ENCODE measurements around the gene TMEM184A.

TMEM184A gene

DNA sequence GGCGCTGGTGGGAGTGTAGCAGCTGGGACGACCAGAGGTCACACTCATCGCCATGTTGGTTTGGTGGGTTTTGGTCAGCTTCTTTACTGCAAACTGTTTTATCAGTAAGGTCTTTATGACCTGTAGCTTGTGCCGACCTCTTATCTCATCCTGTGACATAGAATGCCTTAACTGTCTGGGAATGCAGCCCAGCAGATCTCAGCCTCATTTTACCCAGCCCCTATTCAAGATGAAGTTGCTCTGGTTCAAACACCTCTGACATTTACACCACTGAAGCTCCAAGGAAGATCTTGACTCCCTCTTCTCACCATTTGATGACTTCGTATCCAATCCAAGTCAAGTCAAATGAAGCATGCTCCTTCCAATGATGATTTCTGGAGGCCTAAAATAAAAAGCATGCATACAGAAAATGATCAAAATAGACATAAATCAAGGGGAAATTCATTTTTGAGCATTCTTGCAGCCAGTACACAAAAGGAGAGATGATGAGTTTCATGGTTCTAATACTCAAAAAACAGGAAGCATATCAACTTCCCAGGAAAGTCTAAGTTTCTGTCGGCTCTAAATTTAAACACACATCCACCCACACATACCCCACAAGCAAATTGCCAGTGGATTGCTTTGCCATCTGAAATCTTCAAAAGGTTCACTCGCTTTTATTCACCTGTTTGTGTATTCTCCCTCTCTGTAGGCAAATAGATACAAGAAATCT, 16.3 kb upstream of the TMEM184A start:
- peaks cover 33% of the 10 kb centered on the region for H3K4me1 Mint-ChIP-seq
- peak overlapping the region; percentile 89 to 90 (median 89) for H3K4me3 Mint-ChIP-seq
- peak overlapping the region in 2 of 3 experiments; percentile 42 to 45 for H3K27ac Mint-ChIP-seq
- TF ChIP-seq, protein P1, sequence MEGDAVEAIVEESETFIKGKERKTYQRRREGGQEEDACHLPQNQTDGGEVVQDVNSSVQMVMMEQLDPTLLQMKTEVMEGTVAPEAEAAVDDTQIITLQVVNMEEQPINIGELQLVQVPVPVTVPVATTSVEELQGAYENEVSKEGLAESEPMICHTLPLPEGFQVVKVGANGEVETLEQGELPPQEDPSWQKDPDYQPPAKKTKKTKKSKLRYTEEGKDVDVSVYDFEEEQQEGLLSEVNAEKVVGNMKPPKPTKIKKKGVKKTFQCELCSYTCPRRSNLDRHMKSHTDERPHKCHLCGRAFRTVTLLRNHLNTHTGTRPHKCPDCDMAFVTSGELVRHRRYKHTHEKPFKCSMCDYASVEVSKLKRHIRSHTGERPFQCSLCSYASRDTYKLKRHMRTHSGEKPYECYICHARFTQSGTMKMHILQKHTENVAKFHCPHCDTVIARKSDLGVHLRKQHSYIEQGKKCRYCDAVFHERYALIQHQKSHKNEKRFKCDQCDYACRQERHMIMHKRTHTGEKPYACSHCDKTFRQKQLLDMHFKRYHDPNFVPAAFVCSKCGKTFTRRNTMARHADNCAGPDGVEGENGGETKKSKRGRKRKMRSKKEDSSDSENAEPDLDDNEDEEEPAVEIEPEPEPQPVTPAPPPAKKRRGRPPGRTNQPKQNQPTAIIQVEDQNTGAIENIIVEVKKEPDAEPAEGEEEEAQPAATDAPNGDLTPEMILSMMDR (IDR thresholded peaks at IDR 0.05; ENCODE audit: unreplicated experiment in 3 of 3) = no peak
- H3K27me3 Mint-ChIP-seq (ENCODE audit: low read depth) = no peaks in the 10 kb centered on the region
- no peaks in the 10 kb centered on the region for H3K9me3 Mint-ChIP-seq
- H3K36me3 Mint-ChIP-seq (ENCODE audit: low read depth) = peaks cover 13% of the 10 kb centered on the region

DNA sequence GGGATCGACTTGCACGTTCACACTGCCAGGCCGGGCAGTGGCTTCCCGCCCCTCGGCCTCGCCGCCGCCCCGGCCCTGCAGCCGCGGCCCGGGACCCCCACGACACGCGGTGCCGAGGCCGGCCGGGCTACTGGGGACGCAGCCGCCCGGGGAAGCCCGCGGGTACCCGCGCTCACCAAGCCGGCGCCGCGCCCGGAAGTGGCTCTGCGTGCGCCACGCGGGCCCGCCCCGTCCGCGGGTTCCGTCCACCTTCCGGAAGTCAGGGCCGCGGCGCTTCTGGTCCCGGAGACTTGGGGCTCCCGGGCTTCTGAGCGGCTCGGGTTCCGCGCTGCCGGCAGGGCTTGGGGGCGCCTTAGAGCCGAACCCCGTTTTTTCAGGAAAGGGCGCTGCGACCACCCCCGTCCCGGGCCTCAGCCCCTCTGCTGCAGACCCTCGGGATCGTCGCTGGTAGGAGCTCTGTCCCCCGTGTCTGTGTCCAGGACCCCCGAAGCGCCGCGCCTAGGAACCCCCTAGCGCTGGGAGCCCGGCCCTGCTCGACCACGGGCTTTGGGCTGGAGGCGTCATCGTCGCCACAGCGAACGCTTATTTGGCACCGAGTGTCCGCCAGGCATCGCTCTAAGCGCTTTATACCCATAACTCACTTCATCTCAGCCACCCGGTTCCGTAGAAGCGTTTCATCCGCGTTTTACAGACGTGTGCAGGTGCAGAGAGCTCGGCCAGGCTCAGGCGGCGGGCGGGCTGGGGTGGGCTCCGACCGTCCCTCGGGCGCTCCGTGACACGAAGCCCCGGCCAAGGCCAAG, 14.0 kb upstream of the TMEM184A start, which contains the start of gene PSMG3:
Gene PSMG3 (minus strand): TSS at position 200 of the 800 bp plus-strand sequence. CDS start 693 bp downstream, outside the sequence.
- Mint-ChIP-seq H3K27ac (peak within 1 kb of the TSS; percentile 87 to 97 (median 91)), H3K4me1 (peaks cover 39% of the 10 kb centered on the region), H3K4me3 (peak within 1 kb of the TSS; percentile 89 to 90 (median 89)), H3K27me3 (ENCODE audit: low read depth) (no peaks in the 10 kb centered on the region), H3K9me3 (no peaks in the 10 kb centered on the region), H3K36me3 (ENCODE audit: low read depth) (peaks cover 18% of the 10 kb centered on the region)
- TF ChIP-seq, protein P1 (IDR thresholded peaks at IDR 0.05; ENCODE audit: unreplicated experiment in 3 of 3) = peak; percentile 32 to 42 (median 35)

DNA sequence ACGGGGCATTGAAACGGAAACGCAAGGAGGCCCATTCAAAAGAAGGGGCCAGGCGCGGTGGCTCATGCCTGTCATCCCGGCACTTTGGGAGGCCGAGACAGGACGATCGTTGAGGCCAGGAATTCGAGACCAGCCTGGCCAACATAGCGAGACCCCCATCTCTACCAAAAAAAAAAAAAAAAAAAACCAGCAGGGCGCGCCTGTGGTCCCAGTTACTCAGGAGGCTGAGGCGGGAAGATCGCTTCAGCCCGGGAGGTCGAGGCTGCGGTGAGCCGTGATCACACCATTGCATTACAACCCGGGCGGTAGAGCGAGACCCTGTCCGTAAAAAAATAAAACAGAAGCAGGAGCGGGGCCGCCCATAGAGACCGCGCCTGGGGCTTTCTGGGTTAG, 13.4 kb upstream of the TMEM184A start:
- TF ChIP-seq, protein P1 (IDR thresholded peaks at IDR 0.05; ENCODE audit: unreplicated experiment in 3 of 3) = no peak
- Mint-ChIP-seq H3K36me3 (ENCODE audit: low read depth) (peaks cover 18% of the 10 kb centered on the region), H3K9me3 (no peaks in the 10 kb centered on the region), H3K4me1 (peaks cover 39% of the 10 kb centered on the region), H3K27me3 (ENCODE audit: low read depth) (no peaks in the 10 kb centered on the region), H3K4me3 (peak overlapping the region; percentile 84 to 89 (median 85)), H3K27ac (peak overlapping the region in 2 of 3 experiments; percentile 51 to 97)

DNA sequence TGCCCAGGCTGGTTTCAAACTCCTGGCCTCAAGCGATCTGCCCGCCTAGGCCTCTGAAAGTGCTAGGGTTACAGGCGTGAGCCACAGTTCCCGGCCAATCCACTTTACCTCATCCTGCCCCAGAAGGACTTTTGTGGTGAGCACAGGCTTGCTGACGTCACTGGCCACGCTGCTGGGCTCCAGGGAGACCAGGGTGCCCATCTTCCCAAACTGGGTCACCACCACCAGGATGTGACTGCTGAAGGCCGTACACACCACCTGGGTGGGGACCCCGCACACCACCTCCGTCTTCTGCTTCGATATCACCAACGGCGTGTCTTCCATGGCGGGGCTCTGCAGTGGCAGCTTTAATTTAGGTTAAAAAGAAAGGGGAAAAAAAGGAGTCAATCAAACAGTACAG, 13.0 kb upstream of the TMEM184A start:
- TF ChIP-seq, protein P1 (IDR thresholded peaks at IDR 0.05; ENCODE audit: unreplicated experiment in 3 of 3) = no peak
- no peaks in the 10 kb centered on the region for H3K9me3 Mint-ChIP-seq
- H3K27ac Mint-ChIP-seq = peak overlapping the region; percentile 49 to 97 (median 51)
- peaks cover 18% of the 10 kb centered on the region for H3K36me3 Mint-ChIP-seq (ENCODE audit: low read depth)
- peaks cover 39% of the 10 kb centered on the region for H3K4me1 Mint-ChIP-seq
- no peaks in the 10 kb centered on the region for H3K27me3 Mint-ChIP-seq (ENCODE audit: low read depth)
- peak overlapping the region; percentile 84 to 89 (median 85) for H3K4me3 Mint-ChIP-seq

DNA sequence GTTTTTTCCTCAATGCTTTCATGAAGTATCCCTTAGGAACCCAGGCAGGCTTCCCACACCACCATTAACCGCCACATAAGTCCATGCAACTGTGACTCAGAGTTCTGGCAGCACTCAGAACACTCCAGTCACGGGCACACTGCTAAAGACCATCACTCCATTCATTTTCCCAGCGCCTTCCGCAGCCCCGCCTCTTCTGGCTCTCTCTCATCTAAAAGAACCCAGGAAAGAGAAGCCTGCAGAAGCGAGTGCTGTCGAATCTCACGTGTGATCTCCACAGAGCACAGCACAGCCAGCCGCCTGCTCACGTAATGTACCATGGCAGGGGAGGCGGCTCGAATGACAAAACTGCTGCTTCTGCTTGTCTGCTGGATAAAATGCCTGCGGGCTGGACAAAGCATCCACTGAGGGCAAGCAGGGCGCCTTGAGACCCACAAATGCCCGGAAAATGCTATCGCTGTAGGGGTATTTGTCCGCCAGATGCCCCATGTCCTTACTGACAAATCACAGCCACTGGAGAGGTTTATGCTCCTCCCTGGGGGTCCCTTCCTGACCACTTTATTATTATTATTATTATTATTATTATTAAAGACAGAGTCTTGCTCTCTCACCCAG, 12.0 kb upstream of the TMEM184A start:
- H3K4me1 Mint-ChIP-seq = peaks cover 39% of the 10 kb centered on the region
- no peaks in the 10 kb centered on the region for H3K9me3 Mint-ChIP-seq
- H3K27ac Mint-ChIP-seq = peak overlapping the region; percentile 86 to 97 (median 97)
- H3K27me3 Mint-ChIP-seq (ENCODE audit: low read depth) = no peaks in the 10 kb centered on the region
- peaks cover 18% of the 10 kb centered on the region for H3K36me3 Mint-ChIP-seq (ENCODE audit: low read depth)
- TF ChIP-seq, protein P1 (IDR thresholded peaks at IDR 0.05; ENCODE audit: unreplicated experiment in 3 of 3) = no peak
- H3K4me3 Mint-ChIP-seq = peak overlapping the region; percentile 84 to 89 (median 85)
